ENCODE measurements around the gene HOATZ. TPM values are rescaled to one million over a fixed set of nuclear protein-coding genes. Genes with fewer than 3 reads are reported as not detected.

The HOATZ gene
- total and polyA plus RNA-seq, 10 donors = not detected

DNA sequence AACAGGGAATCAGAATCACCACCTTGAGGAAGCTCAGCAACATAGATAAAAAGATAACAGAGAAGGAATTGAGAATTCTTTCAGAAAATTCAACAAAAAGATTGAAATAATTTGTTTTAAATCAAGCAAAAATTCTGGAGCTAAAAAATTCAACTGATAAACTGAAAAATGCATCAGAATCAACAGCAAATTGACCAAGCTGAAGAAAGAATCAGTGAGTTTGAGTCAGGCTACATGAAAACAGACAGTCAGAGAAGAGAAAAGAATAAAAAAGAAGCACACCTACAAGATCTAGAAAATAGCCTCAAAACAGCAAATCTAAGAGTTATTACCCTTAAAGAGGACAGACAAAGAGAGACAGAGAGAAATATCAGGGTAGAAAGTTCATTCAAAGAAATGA is 31.1 kb upstream of the HOATZ start:
- DNase-seq = no peak

DNA sequence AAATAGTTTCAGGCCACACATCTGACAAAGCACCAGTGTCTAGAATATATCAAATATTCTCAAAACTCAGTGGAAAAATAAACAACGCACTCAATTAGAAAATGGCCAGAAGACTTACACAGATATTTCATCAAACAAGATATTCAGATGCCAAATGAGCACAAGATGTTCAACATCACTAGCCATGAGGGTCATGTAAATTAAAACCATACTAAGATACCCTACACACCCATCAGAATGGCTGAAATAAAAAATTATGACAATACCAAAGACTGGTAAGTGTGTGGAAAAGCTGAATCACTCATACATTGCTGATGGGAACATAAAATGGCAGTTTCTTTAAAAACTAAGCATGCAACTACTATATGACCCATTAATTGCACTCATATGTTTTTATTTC is 24.1 kb upstream of the HOATZ start:
- Histone ChIP-seq H3K27ac (no peak overlapping the region), H3K9me3 (peaks cover 0 to 31% (median 15%) of the 10 kb centered on the region in 8 donors), H3K27me3 (replicated peaks in 1 of 7) (no peaks in the 10 kb centered on the region), H3K36me3 (no peaks in the 10 kb centered on the region), H3K4me1 (no peaks in the 10 kb centered on the region), H3K4me3 (no peak overlapping the region)
- intact Hi-C loops (cut with DNase I; ENCODE audit: low total_unique reads) = no loop called here
- 93 to 95% (median 94%) methylated on average over 1 of the region's 1 CpG for WGBS, 5 donors
- DNase-seq = no peak
- no peak for TF ChIP-seq POLR2AphosphoS5 (IDR thresholded peaks at IDR 0.05)

More for the DNA sequence above, 31.1 kb upstream of the HOATZ start:
- no peak for TF ChIP-seq POLR2A (IDR thresholded peaks at IDR 0.05)
- TF ChIP-seq CTCF (IDR thresholded peaks at IDR 0.05 in 8 of 11, conservative IDR thresholded peaks at IDR 0.05 in 3 of 11) = no peak
- TF ChIP-seq POLR2AphosphoS5 (IDR thresholded peaks at IDR 0.05) = no peak
- Histone ChIP-seq H3K36me3 (no peaks in the 10 kb centered on the region), H3K4me1 (no peaks in the 10 kb centered on the region), H3K9me3 (peaks cover 2 to 68% (median 50%) of the 10 kb centered on the region in 8 donors), H3K4me3 (no peak overlapping the region), H3K27me3 (replicated peaks in 1 of 7) (no peaks in the 10 kb centered on the region), H3K27ac (no peak overlapping the region)
- intact Hi-C loops (cut with DNase I; ENCODE audit: low total_unique reads) = no loop called here

DNA sequence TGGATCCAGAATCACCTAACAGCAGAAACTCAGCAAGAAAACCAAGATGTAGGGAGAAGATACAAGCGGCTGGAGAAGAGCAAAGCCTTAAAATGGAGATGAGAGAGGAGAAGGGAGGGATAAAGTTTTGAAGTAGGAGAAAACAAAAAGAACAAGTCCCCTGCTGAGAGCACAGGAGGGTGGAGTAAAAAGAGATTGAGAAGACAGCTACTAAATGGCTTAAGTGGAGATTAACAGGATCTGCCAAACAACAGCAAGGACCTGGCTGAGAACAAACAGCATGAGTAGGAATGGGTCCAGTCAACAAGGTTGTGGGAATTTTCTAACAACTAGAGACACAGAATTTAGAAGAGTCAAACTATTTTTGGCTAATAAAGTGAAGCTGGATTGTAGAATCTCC is 20.5 kb upstream of the HOATZ start:
- DNase-seq = no peak
- intact Hi-C loops (cut with DNase I; ENCODE audit: low total_unique reads) = no loop called here
- no peaks in the 10 kb centered on the region for H3K27me3 ChIP-seq (replicated peaks in 1 of 7)
- H3K4me1 ChIP-seq = no peaks in the 10 kb centered on the region
- TF ChIP-seq CTCF (IDR thresholded peaks at IDR 0.05 in 8 of 11, conservative IDR thresholded peaks at IDR 0.05 in 3 of 11) (no peak), POLR2A (IDR thresholded peaks at IDR 0.05) (no peak), POLR2AphosphoS5 (IDR thresholded peaks at IDR 0.05) (no peak)
- no peak overlapping the region for H3K27ac ChIP-seq
- H3K36me3 ChIP-seq = no peaks in the 10 kb centered on the region
- peaks cover 0 to 3% (median 0%) of the 10 kb centered on the region in 8 donors for H3K9me3 ChIP-seq
- 80 to 96% (median 83%) methylated on average over 1 of the region's 1 CpG for WGBS, 5 donors
- H3K4me3 ChIP-seq = no peak overlapping the region

- H3K9me3 ChIP-seq = no peaks in the 10 kb centered on the region
- no peak overlapping the region for H3K27ac ChIP-seq
- DNase-seq = no peak
- intact Hi-C loops (cut with DNase I; ENCODE audit: low total_unique reads) = no loop called here
- TF ChIP-seq CTCF (IDR thresholded peaks at IDR 0.05 in 8 of 11, conservative IDR thresholded peaks at IDR 0.05 in 3 of 11) (no peak), POLR2A (IDR thresholded peaks at IDR 0.05) (no peak), POLR2AphosphoS5 (IDR thresholded peaks at IDR 0.05) (no peak)
- WGBS, 5 donors = 75 to 96% (median 90%) methylated on average over 5 of the region's 5 CpGs
- H3K36me3 ChIP-seq = no peaks in the 10 kb centered on the region
- H3K4me1 ChIP-seq = no peaks in the 10 kb centered on the region
- no peaks in the 10 kb centered on the region for H3K27me3 ChIP-seq (replicated peaks in 1 of 7)
- no peak overlapping the region for H3K4me3 ChIP-seq
Observed at GRCh38 chr11:111499483-111499882, 15.1 kb upstream of the HOATZ start.

GRCh38 chr11:111500481-111500880 is 14.1 kb upstream of the HOATZ start:
- Histone ChIP-seq H3K27ac (no peak overlapping the region), H3K27me3 (replicated peaks in 1 of 7) (no peaks in the 10 kb centered on the region), H3K4me3 (no peak overlapping the region), H3K36me3 (no peaks in the 10 kb centered on the region), H3K9me3 (no peaks in the 10 kb centered on the region), H3K4me1 (no peaks in the 10 kb centered on the region)
- no peak for TF ChIP-seq CTCF (IDR thresholded peaks at IDR 0.05 in 8 of 11, conservative IDR thresholded peaks at IDR 0.05 in 3 of 11)
- no peak for TF ChIP-seq POLR2AphosphoS5 (IDR thresholded peaks at IDR 0.05)
- no peak for TF ChIP-seq POLR2A (IDR thresholded peaks at IDR 0.05)
- intact Hi-C loops (cut with DNase I; ENCODE audit: low total_unique reads) = no loop called here
- no peak for DNase-seq
- WGBS, 5 donors = 67 to 89% (median 74%) methylated on average over 1 of the region's 1 CpG

All from spleen (tissue), 11 donors.